Renal cortical epithelial cell (primary cell): Measurements from ENCODE around the gene BRINP3. TPM values are rescaled to one million over a fixed set of nuclear protein-coding genes. Genes with fewer than 3 reads are reported as not detected.
"Not testable (repeated sequence)": the region's sequence is repeated elsewhere in the genome, so short reads cannot be mapped to it uniquely, and the experiment has no call there.

Source experiments
- DNase-seq: peaks from one replicate; pipeline ENCODE4 v3.0.0-alpha.2; 2011; ENCODE audit warnings: low read depth
- total RNA-seq: library from RNA; depleted of rRNA; stranded (reverse); fragments of >200 nt; gene quantifications from 2 replicates; pipeline ENCODE4 v1.2.3, GENCODE V29; 2014

Gene BRINP3
- 0.10 TPM in 1 of 2 replicates, not detected in the other for total RNA-seq

- DNase-seq, result no peak
These were observed at the start of gene BRINP3 for GRCh38 chr1:190477762-190478148. Gene BRINP3, minus strand, starts transcription at chr1:190477864.

GRCh38 chr1:190511554-190511953 is 33.9 kb upstream of the BRINP3 start:
- DNase-seq, result no peak

GRCh38 chr1:190507357-190507756 is 29.7 kb upstream of the BRINP3 start:
- no peak for DNase-seq

GRCh38 chr1:190504539-190504938 is 26.9 kb upstream of the BRINP3 start:
- DNase-seq, result not testable (repeated sequence)

GRCh38 chr1:190497565-190497964 is 19.9 kb upstream of the BRINP3 start:
- DNase-seq, result no peak

GRCh38 chr1:190494451-190494850 is 16.8 kb upstream of the BRINP3 start:
- no peak for DNase-seq

GRCh38 chr1:190491404-190491803 is 13.7 kb upstream of the BRINP3 start:
- no peak for DNase-seq

- DNase-seq, result no peak
These were observed 6.4 kb upstream of the BRINP3 start for GRCh38 chr1:190484045-190484444.

GRCh38 chr1:190480231-190480630 is 2.6 kb upstream of the BRINP3 start:
- DNase-seq, result no peak

GRCh38 chr1:190479516-190479915 is 1.9 kb upstream of the BRINP3 start:
- DNase-seq, result no peak

GRCh38 chr1:190479050-190479397 is 1.4 kb upstream of the BRINP3 start:
- peak; percentile 18 for DNase-seq

GRCh38 chr1:190478149-190479049 is 735 bp upstream of the BRINP3 start:
- DNase-seq, result peak; percentile 22

- no peak for DNase-seq
These were observed 858 bp downstream of the BRINP3 start for GRCh38 chr1:190476806-190477205.

- DNase-seq, result no peak
These were observed 1.3 kb downstream of the BRINP3 start for GRCh38 chr1:190476321-190476720.

- DNase-seq, result peak; percentile 12
These were observed 2.1 kb downstream of the BRINP3 start for GRCh38 chr1:190475421-190476141.

GRCh38 chr1:190474650-190475211 is 2.9 kb downstream of the BRINP3 start:
- DNase-seq, result peak; percentile 9

GRCh38 chr1:190474010-190474409 is 3.7 kb downstream of the BRINP3 start:
- no peak for DNase-seq

GRCh38 chr1:190472494-190472893 is 5.2 kb downstream of the BRINP3 start:
- DNase-seq, result no peak

GRCh38 chr1:190472042-190472441 is 5.6 kb downstream of the BRINP3 start:
- DNase-seq, result no peak

GRCh38 chr1:190464690-190465089 is 13.0 kb downstream of the BRINP3 start:
- DNase-seq, result no peak

- no peak for DNase-seq
These were observed 21.5 kb downstream of the BRINP3 start for GRCh38 chr1:190456129-190456528.

- no peak for DNase-seq
These were observed 22.0 kb downstream of the BRINP3 start for GRCh38 chr1:190455631-190456030.

- DNase-seq, result no peak
These were observed 24.1 kb downstream of the BRINP3 start for GRCh38 chr1:190453550-190453949.
